Transverse colon (tissue), 4 donors: Measurements from ENCODE around the gene CAMSAP3. TPM values are rescaled to one million over a fixed set of nuclear protein-coding genes. Genes with fewer than 3 reads are reported as not detected.
A peak's percentile ranks its signal among the peaks of the same experiment; 100 is the strongest.

ENCODE experiments used
- DNase-seq: peaks from one replicate; pipeline ENCODE4 v3.0.0-alpha.2; 2019
- H3K27ac ChIP-seq, 4 donors: fragments of 200-600 bp; sonication (generic); 2 replicates each; pipeline ENCODE4 v1.5.1; 2016 to 2018; ENCODE audit warnings: inconsistent platforms in 4 of 4
- H3K27me3 ChIP-seq: fragments of 200-600 bp; sonication (generic); 2 replicates; pipeline ENCODE4 v1.5.1; 2017; ENCODE audit warnings: inconsistent platforms
- H3K36me3 ChIP-seq, 4 donors: fragments of 200-600 bp; sonication (generic); 2 replicates each; pipeline ENCODE4 v1.5.1; 2017 to 2019; ENCODE audit warnings: inconsistent platforms in 4 of 4
- H3K4me1 ChIP-seq, 4 donors: fragments of 200-600 bp; sonication (generic); 2 replicates each; pipeline ENCODE4 v1.5.1; 2017 to 2020; ENCODE audit warnings: inconsistent platforms in 4 of 4
- H3K4me3 ChIP-seq, 4 donors: fragments of 200-600 bp; sonication (generic); 1 replicate in 1 of 4; 2 replicates in 3 of 4; pipeline versions ENCODE4 v1.5.1 to v1.6.1; 2017 to 2019; ENCODE audit warnings: inconsistent platforms in 4 of 4
- H3K9me3 ChIP-seq, 2 donors: fragments of 200-600 bp; sonication (generic); 2 replicates each; pipeline ENCODE4 v1.5.1; 2017 to 2019; ENCODE audit warnings: inconsistent platforms in 2 of 2
- EP300 ChIP-seq: sonication (generic); formaldehyde crosslinking; IDR thresholded peaks from one replicate; pipeline ENCODE4 v1.6.1; 2017; ENCODE audit warnings: antibody characterized with exemption, low read depth
- POLR2A ChIP-seq: fragments of 450-650 bp; IDR thresholded peaks from one replicate; pipeline ENCODE4 v1.6.1; 2016; ENCODE audit warnings: antibody characterized with exemption, mild to moderate bottlenecking, moderate library complexity
- POLR2AphosphoS5 ChIP-seq, 3 donors: sonication (generic); formaldehyde crosslinking; IDR thresholded peaks; one replicate each; pipeline ENCODE4 v1.6.1; 2016; ENCODE audit warnings: antibody characterized with exemption in 3 of 3
- WGBS, 2 donors: methylation state at CpG; one replicate each; pipeline ENCODE4 v1.1.5; 2018; ENCODE audit warnings: low coverage in 1 of 2; 5-methylcytosine and 5-hydroxymethylcytosine counted together
- in situ Hi-C, 4 donors: fragments of 200-750 bp; cut with MboI; loops; one replicate each; pipeline versions ENCODE4 v1.15.0 to v1.15.1; 2017; ENCODE audit warnings: low sequenced_read_pairs in 3 of 4, low pct_ligation_motif_present in 1 of 4, low pct_unique_long_range_greater_than_20kb in 1 of 4
- intact Hi-C: fragments of 100-400 bp; cut with DNase I; formaldehyde crosslinking; loops from one replicate; pipeline ENCODE4 v1.15.1; 2023; ENCODE audit warnings: low total_unique reads
- total RNA-seq, 4 donors: library from RNA; depleted of rRNA; stranded (reverse); fragments of >200 nt; gene quantifications; one replicate each; pipeline ENCODE4 v1.1.0, GENCODE V29; 2016
- TF ChIP-seq, protein P1 (sequence below), 5 experiments: fragments of 200-600 bp in 3 of 5; fragments of 450-650 bp in 2 of 5; sonication (generic) in 3 of 5; IDR thresholded peaks; 1 replicate in 2 of 5; 2 replicates in 3 of 5; pipeline ENCODE4 v1.5.1; 2016 to 2017; ENCODE audit warnings: antibody characterized with exemption in 5 of 5, inconsistent platforms in 3 of 5, mild to moderate bottlenecking in 2 of 5, moderate library complexity in 1 of 5

CAMSAP3 gene
- total RNA-seq, 4 donors from 2014 or later: 36.2 to 114 (median 61.6) TPM

DNA sequence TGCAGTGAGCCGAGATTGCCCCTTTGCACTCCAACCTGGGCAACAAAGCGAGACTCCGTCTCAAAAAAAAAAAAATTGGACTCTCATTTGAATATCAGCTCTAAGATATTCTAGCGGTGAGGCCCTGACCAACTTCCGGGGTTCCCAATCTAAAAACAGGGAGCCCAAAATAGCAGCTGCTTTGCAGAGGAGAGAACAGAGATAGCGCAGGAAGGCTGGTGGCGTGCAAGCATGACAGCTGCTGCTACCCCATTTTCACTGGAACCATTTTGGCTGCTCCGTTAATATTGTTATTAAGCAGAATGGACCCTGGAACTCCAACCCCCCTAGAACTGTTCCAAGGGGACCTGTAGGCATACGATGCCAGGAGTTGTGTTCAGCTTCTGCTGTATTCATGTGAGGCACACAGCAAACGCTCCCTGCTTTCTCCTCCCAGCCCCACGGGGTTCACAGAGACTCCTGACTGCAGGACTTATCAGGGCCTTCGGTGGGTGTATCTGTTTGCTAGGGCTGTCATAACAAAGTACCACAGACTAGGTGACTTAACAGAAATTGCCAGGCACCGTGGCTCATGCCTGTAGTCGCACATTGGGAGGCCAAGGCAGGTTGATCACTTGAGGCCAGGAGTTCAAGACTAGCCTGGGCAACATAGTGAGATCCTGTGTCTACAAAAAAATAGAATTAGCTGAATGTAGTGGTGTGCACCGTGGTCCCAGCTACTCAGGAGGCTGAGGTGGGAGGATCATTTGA lies 52.8 kb downstream of the CAMSAP3 start:
- H3K36me3 ChIP-seq: no peaks in the 10 kb centered on the region
- in situ Hi-C loops (no loop called here), intact Hi-C loops (no loop called here)
- TF ChIP-seq POLR2A: no peak
- no peak for TF ChIP-seq EP300
- TF ChIP-seq, protein P1, sequence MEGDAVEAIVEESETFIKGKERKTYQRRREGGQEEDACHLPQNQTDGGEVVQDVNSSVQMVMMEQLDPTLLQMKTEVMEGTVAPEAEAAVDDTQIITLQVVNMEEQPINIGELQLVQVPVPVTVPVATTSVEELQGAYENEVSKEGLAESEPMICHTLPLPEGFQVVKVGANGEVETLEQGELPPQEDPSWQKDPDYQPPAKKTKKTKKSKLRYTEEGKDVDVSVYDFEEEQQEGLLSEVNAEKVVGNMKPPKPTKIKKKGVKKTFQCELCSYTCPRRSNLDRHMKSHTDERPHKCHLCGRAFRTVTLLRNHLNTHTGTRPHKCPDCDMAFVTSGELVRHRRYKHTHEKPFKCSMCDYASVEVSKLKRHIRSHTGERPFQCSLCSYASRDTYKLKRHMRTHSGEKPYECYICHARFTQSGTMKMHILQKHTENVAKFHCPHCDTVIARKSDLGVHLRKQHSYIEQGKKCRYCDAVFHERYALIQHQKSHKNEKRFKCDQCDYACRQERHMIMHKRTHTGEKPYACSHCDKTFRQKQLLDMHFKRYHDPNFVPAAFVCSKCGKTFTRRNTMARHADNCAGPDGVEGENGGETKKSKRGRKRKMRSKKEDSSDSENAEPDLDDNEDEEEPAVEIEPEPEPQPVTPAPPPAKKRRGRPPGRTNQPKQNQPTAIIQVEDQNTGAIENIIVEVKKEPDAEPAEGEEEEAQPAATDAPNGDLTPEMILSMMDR (IDR thresholded peaks at IDR 0.05): no peak
- no peak for TF ChIP-seq POLR2AphosphoS5 (IDR thresholded peaks at IDR 0.05)
- 85 to 92% methylated on average over 10 to 15 of the region's 15 CpGs for WGBS, 2 donors
- no peak for DNase-seq
- H3K9me3 ChIP-seq: no peaks in the 10 kb centered on the region
- no peak overlapping the region for H3K27ac ChIP-seq
- peaks cover 3% of the 10 kb centered on the region for H3K27me3 ChIP-seq
- no peak overlapping the region for H3K4me3 ChIP-seq
- peaks cover 4 to 6% (median 4%) of the 10 kb centered on the region in 4 donors for H3K4me1 ChIP-seq

DNA sequence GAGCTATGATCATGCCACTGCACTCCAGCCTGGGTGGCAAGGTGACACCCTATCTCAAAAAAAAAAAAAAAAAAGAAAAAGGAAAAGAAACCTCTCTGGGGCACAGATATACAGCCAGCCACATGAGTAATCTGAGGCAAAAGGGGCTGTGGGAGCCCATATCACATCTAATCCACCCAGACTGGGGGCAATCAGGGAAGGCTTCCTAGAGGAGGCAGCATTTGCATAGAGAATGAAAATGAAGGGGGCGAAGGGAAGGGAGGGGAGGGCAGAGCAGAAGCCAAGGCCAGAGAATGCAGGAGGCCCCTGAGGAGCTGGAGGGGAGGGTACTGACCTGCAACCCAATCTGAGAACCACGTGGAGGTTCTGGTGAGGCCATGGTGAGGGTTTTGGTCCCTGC lies 54.5 kb downstream of the CAMSAP3 start:
- Histone ChIP-seq H3K4me1 (peaks cover 4 to 6% (median 4%) of the 10 kb centered on the region in 4 donors), H3K27me3 (peaks cover 3% of the 10 kb centered on the region), H3K4me3 (no peak overlapping the region), H3K9me3 (no peaks in the 10 kb centered on the region), H3K27ac (no peak overlapping the region), H3K36me3 (no peaks in the 10 kb centered on the region)
- TF ChIP-seq, protein P1 (IDR thresholded peaks at IDR 0.05): no peak
- no peak for TF ChIP-seq POLR2A
- TF ChIP-seq POLR2AphosphoS5 (IDR thresholded peaks at IDR 0.05): no peak
- no peak for TF ChIP-seq EP300
- no peak for DNase-seq
- intact Hi-C loops (no loop called here), in situ Hi-C loops (loop anchor here in 2 of 4 donors (10.0 to 25.0 kb wide), 3 partner anchors 145 to 288 kb away; no protein-coding TSS in a partner anchor)
- WGBS, 2 donors: 40 to 53% methylated on average over 2 of the region's 2 CpGs

DNA sequence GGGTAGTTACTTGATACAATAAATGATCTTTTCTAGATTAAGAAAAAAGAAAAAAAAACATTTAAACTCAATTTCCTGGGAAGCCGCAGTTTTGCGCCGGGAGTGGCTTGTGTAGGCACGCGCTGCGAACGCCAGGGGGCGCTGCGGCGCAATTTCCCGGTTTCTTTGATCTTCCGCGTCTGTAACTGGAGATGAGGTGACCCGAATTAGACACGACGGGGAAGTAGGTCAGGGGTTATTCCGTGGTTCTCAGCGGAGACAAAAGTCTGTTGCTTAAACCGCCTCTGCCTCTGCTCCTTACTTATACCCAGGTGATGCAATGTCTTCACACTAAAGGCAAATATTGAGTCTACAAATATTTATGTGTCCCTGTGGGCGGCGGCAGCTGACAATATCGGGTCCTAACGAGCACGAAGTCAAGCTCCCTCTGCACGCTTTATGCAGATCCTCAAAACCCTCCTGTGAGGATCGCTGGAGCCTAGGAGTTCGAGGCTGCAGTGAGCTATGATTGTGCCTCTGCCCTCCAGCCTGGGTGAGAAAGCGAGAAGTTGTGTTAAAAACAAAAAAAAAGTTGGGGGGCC lies 56.5 kb downstream of the CAMSAP3 start:
- Histone ChIP-seq H3K4me1 (peaks cover 4 to 6% (median 4%) of the 10 kb centered on the region in 4 donors), H3K27ac (peak overlapping the region; percentile 14 to 44 (median 37)), H3K9me3 (no peaks in the 10 kb centered on the region), H3K27me3 (peaks cover 3% of the 10 kb centered on the region), H3K4me3 (peak overlapping the region in 2 of 4 donors; percentile 17 to 36), H3K36me3 (no peaks in the 10 kb centered on the region)
- in situ Hi-C loops (loop anchor here in 2 of 4 donors (10.0 to 25.0 kb wide), 3 partner anchors 143 to 290 kb away; no protein-coding TSS in a partner anchor), intact Hi-C loops (loop anchor here (1.0 kb wide), 1 partner anchor 148 kb away; no protein-coding TSS in a partner anchor)
- 5 to 6% methylated on average over 18 to 28 of the region's 28 CpGs for WGBS, 2 donors
- peak; percentile 89 for DNase-seq
- no peak for TF ChIP-seq POLR2A
- TF ChIP-seq POLR2AphosphoS5 (IDR thresholded peaks at IDR 0.05): no peak
- TF ChIP-seq, protein P1 (IDR thresholded peaks at IDR 0.05): peak; percentile 97 to 99 (median 99)
- TF ChIP-seq EP300: no peak

DNA sequence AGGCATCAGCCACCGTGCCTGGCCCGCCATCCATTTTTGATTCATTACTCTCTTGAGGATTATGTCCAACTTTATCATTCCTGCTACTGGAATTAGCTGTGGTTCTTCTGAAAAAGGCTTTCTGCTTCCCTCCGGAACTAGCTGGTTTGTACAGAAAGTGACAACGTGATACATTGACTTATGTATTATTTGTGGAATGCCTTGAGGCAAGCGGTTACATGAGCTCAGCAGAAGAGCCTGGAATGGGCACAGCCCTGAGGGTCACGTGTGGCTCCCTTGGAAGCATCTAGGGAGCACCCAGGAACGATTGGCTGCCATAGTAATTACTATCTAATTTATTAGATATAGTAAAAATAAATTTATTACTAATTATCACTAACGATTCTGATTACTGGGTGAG lies 58.7 kb downstream of the CAMSAP3 start:
- Histone ChIP-seq H3K4me1 (peaks cover 4 to 9% (median 4%) of the 10 kb centered on the region in 4 donors), H3K4me3 (no peak overlapping the region), H3K9me3 (no peaks in the 10 kb centered on the region), H3K27me3 (peaks cover 3% of the 10 kb centered on the region), H3K27ac (no peak overlapping the region), H3K36me3 (no peaks in the 10 kb centered on the region)
- DNase-seq: no peak
- TF ChIP-seq, protein P1 (IDR thresholded peaks at IDR 0.05): no peak
- in situ Hi-C loops: loop anchor here in 2 of 4 donors (10.0 to 25.0 kb wide), 3 partner anchors 140 to 292 kb away; no protein-coding TSS in a partner anchor
- intact Hi-C loops: no loop called here
- 60 to 71% methylated on average over 6 to 8 of the region's 8 CpGs for WGBS, 2 donors
